Measurements from ENCODE around the gene USP31. TPM values are rescaled to one million over a fixed set of nuclear protein-coding genes. Genes with fewer than 3 reads are reported as not detected.

The USP31 gene
- total RNA-seq, 1 experiment from 2014 or later = 16.1 TPM

GRCh38 chr16:23131931-23132621, 17.2 kb downstream of the USP31 start:
- H2AFZ ChIP-seq (ENCODE audit: low read length) = no peak overlapping the region
- WGBS (ENCODE audit: extremely low coverage, insufficient read length, low lambda C conversion rate) = no CpG with 5 or more reads among the region's 7 CpGs
- peaks cover 0 to 13% (median 9%) of the 10 kb centered on the region in 3 experiments; a peak in 4 of 7 replicates for H3K36me3 Mint-ChIP-seq (ENCODE audit: insufficient read depth in 1 of 3, low read depth in 3 of 3)
- no peak overlapping the region for H3K9ac ChIP-seq (ENCODE audit: extremely low read depth, insufficient read length, low read length)
- H2BK15ac ChIP-seq (ENCODE audit: low read depth, low read length) = no peak overlapping the region
- TF ChIP-seq CTCF (conservative IDR thresholded peaks at IDR 0.05) = no peak
- peaks cover 2% of the 10 kb centered on the region for H3K79me1 ChIP-seq (ENCODE audit: insufficient read depth, low read depth, low read length, poor library complexity, severe bottlenecking)
- no peak overlapping the region for H3T11ph ChIP-seq (ENCODE audit: low read length)
- H3K27me3 ChIP-seq (ENCODE audit: insufficient read depth, low read length) = no peaks in the 10 kb centered on the region
- H3K14ac ChIP-seq (ENCODE audit: insufficient read depth, low read length) = no peak overlapping the region
- H3K4ac ChIP-seq (ENCODE audit: low read depth, low read length) = no peak overlapping the region
- H3K4me3 Mint-ChIP-seq = no peak overlapping the region
- no peaks in the 10 kb centered on the region for H4K20me1 ChIP-seq (ENCODE audit: control insufficient read depth, insufficient read depth, insufficient read length)
- H3K23ac ChIP-seq (ENCODE audit: insufficient read length, low read depth, low read length) = no peak overlapping the region
- no peak overlapping the region for H3K56ac ChIP-seq (ENCODE audit: insufficient read length, low read depth, low read length)
- no peaks in the 10 kb centered on the region for H3K9me3 ChIP-seq (ENCODE audit: control insufficient read depth, low read depth, low read length)
- peaks cover 7% of the 10 kb centered on the region in 2 experiments; a peak in 2 of 5 replicates for H3K9me3 Mint-ChIP-seq
- H2AK5ac ChIP-seq (ENCODE audit: insufficient read length, low read length) = no peak overlapping the region
- peak overlapping the region in 1 of 3 experiments; percentile 14; a peak in 1 of 7 replicates for H3K27ac Mint-ChIP-seq
- DNase-seq = no peak
- no peaks in the 10 kb centered on the region; the same call in 1 of the 2 replicates for H3K4me1 ChIP-seq (ENCODE audit: insufficient read depth, low read length)
- no peak overlapping the region for H3K27ac ChIP-seq (ENCODE audit: insufficient read length, low read depth, low read length)
- H3K18ac ChIP-seq (ENCODE audit: insufficient read length, low read depth, low read length) = no peak overlapping the region
- no peak overlapping the region for H2BK5ac ChIP-seq (ENCODE audit: insufficient read length, low read length)
- H2BK20ac ChIP-seq (ENCODE audit: low read depth, low read length, poor library complexity, severe bottlenecking) = no peak overlapping the region
- H3K4me1 Mint-ChIP-seq = peaks cover 22 to 37% of the 10 kb centered on the region in 2 experiments
- H4K8ac ChIP-seq (replicated peaks; ENCODE audit: insufficient read length, low read depth, low read length) = no peak overlapping the region
- no peak overlapping the region for H2BK12ac ChIP-seq (ENCODE audit: insufficient read length, low read depth, low read length)
- no peak overlapping the region for H4K91ac ChIP-seq (ENCODE audit: insufficient read length, low read depth, low read length)
- no peaks in the 10 kb centered on the region for H3K27me3 Mint-ChIP-seq (ENCODE audit: low read depth)
- H4K5ac ChIP-seq (ENCODE audit: insufficient read length, low read depth, low read length) = no peak overlapping the region
- no peak overlapping the region for H3K4me2 ChIP-seq (ENCODE audit: insufficient read depth, insufficient read length, low read length)
- peaks cover 13% of the 10 kb centered on the region; the same call in 1 of the 2 replicates for H3K79me2 ChIP-seq (ENCODE audit: insufficient read depth, low read length)
- H2BK120ac ChIP-seq (ENCODE audit: low read depth, low read length, poor library complexity, severe bottlenecking) = no peak overlapping the region
- no peaks in the 10 kb centered on the region for H3K23me2 ChIP-seq (ENCODE audit: insufficient read length, low read depth, low read length, poor library complexity, severe bottlenecking)

All from H9 (cell line).